Vagina (tissue), 2 donors: Measurements from ENCODE around the gene SRRM4. TPM values are rescaled to one million over a fixed set of nuclear protein-coding genes. Genes with fewer than 3 reads are reported as not detected.

Source experiments
- DNase-seq, 2 donors: peaks; one replicate each; pipeline ENCODE4 v3.0.0-alpha.2; 2017; ENCODE audit errors: extremely low spot score in 2 of 2
- H3K27ac ChIP-seq: fragments of 200-600 bp; sonication (generic); one replicate; pipeline ENCODE4 v1.5.1; 2019
- H3K27me3 ChIP-seq: fragments of 200-600 bp; sonication (generic); one replicate; pipeline ENCODE4 v1.5.1; 2019
- H3K36me3 ChIP-seq, 2 donors: fragments of 200-600 bp; sonication (generic); one replicate each; pipeline ENCODE4 v1.5.1; 2017 to 2019
- H3K4me1 ChIP-seq: fragments of 200-600 bp; sonication (generic); one replicate; pipeline ENCODE4 v1.5.1; 2019
- H3K4me3 ChIP-seq, 2 donors: fragments of 200-600 bp; sonication (generic); 1 replicate in 1 of 2; 2 replicates in 1 of 2; pipeline ENCODE4 v1.5.1; 2016 to 2019
- H3K9me3 ChIP-seq: fragments of 200-600 bp; sonication (generic); one replicate; pipeline ENCODE4 v1.5.1; 2019
- POLR2A ChIP-seq, 2 donors: fragments of 450-650 bp; IDR thresholded peaks; one replicate each; pipeline ENCODE4 v1.6.1; 2017; ENCODE audit warnings: antibody characterized with exemption in 2 of 2, mild to moderate bottlenecking in 2 of 2, moderate library complexity in 2 of 2
- POLR2AphosphoS5 ChIP-seq, 2 donors: sonication (generic); formaldehyde crosslinking; IDR thresholded peaks; one replicate each; pipeline ENCODE4 v1.9.0; 2017; ENCODE audit warnings: antibody characterized with exemption in 2 of 2, mild to moderate bottlenecking in 2 of 2, low read depth in 1 of 2; ENCODE audit not compliant: insufficient read depth in 1 of 2
- intact Hi-C: fragments of 100-400 bp; cut with DNase I; formaldehyde crosslinking; loops from one replicate; pipeline ENCODE4 v1.15.1; 2023
- total RNA-seq: library from RNA; depleted of rRNA; stranded (reverse); fragments of >200 nt; gene quantifications from one replicate; pipeline ENCODE4 v1.2.3, GENCODE V29; 2016
- TF ChIP-seq, protein P1 (sequence below), 3 experiments: fragments of 450-650 bp in 2 of 3; fragments of 200-600 bp in 1 of 3; sonication (generic) in 1 of 3; IDR thresholded peaks; one replicate each; pipeline ENCODE4 v1.5.1; 2017 to 2019; ENCODE audit warnings: antibody characterized with exemption in 3 of 3, mild to moderate bottlenecking in 2 of 3, moderate library complexity in 2 of 3

Gene SRRM4
- total RNA-seq, 1 donor from 2014 or later = under 0.01 TPM

- no peaks in the 10 kb centered on the region for H3K9me3 ChIP-seq
- no peaks in the 10 kb centered on the region for H3K4me1 ChIP-seq
- TF ChIP-seq POLR2A (IDR thresholded peaks at IDR 0.05) = no peak
- TF ChIP-seq, protein P1, sequence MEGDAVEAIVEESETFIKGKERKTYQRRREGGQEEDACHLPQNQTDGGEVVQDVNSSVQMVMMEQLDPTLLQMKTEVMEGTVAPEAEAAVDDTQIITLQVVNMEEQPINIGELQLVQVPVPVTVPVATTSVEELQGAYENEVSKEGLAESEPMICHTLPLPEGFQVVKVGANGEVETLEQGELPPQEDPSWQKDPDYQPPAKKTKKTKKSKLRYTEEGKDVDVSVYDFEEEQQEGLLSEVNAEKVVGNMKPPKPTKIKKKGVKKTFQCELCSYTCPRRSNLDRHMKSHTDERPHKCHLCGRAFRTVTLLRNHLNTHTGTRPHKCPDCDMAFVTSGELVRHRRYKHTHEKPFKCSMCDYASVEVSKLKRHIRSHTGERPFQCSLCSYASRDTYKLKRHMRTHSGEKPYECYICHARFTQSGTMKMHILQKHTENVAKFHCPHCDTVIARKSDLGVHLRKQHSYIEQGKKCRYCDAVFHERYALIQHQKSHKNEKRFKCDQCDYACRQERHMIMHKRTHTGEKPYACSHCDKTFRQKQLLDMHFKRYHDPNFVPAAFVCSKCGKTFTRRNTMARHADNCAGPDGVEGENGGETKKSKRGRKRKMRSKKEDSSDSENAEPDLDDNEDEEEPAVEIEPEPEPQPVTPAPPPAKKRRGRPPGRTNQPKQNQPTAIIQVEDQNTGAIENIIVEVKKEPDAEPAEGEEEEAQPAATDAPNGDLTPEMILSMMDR (IDR thresholded peaks at IDR 0.05) = no peak
- no peak for TF ChIP-seq POLR2AphosphoS5 (IDR thresholded peaks at IDR 0.05; ENCODE audit: insufficient read depth in 1 of 2, low read depth in 1 of 2)
- no peak overlapping the region for H3K27ac ChIP-seq
- H3K36me3 ChIP-seq = no peaks in the 10 kb centered on the region
- intact Hi-C loops = no loop called here
- no peaks in the 10 kb centered on the region for H3K27me3 ChIP-seq
- no peak overlapping the region for H3K4me3 ChIP-seq
- no peak for DNase-seq
Measured at GRCh38 chr12:119169150-119169549, 187.8 kb downstream of the SRRM4 start.

GRCh38 chr12:119171291-119171690, 189.9 kb downstream of the SRRM4 start:
- intact Hi-C loops = no loop called here
- H3K4me3 ChIP-seq = no peak overlapping the region
- H3K4me1 ChIP-seq = peaks cover 7% of the 10 kb centered on the region
- TF ChIP-seq, protein P1 (IDR thresholded peaks at IDR 0.05) = no peak
- TF ChIP-seq POLR2A (IDR thresholded peaks at IDR 0.05) = no peak
- TF ChIP-seq POLR2AphosphoS5 (IDR thresholded peaks at IDR 0.05; ENCODE audit: insufficient read depth in 1 of 2, low read depth in 1 of 2) = no peak
- no peak for DNase-seq
- no peaks in the 10 kb centered on the region for H3K9me3 ChIP-seq
- H3K36me3 ChIP-seq = no peaks in the 10 kb centered on the region
- H3K27ac ChIP-seq = no peak overlapping the region
- no peaks in the 10 kb centered on the region for H3K27me3 ChIP-seq

DNA sequence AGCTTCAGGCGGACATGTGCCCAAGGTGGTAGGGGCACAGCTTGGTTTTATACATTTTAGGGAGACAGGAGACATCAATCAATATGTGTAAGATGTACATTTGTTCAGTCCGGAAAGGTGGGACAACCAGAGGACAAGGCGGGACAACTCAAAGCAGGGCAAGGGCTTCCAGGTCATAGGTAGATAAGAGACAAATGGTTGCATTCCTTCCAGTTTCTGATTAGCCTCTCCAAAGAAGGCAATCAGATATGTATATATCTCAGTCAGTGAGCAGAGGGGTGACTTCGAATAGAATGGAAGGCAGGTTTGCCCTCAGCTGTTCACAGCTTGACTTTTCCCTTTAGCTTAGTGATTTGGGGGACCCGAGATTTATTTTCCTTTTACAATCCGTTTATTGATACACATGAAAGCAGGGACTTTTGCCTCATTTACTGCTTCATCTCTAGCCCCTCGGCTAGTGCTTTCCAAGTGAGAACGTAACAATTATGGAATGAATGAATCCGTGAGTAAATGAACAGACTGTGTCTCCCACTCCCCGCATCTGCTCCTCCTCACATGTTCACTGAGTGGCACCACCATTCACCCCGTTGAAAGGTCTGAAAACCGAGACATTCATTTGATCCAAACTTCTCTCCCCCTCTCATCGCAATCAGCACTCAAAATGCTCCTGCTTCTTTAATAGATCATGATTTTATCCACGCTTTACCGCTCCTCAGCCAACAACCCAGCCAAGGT, 190.5 kb downstream of the SRRM4 start:
- intact Hi-C loops = no loop called here
- TF ChIP-seq POLR2A (IDR thresholded peaks at IDR 0.05) (no peak), POLR2AphosphoS5 (IDR thresholded peaks at IDR 0.05; ENCODE audit: insufficient read depth in 1 of 2, low read depth in 1 of 2) (no peak)
- TF ChIP-seq, protein P1 (IDR thresholded peaks at IDR 0.05) = no peak
- Histone ChIP-seq H3K36me3 (no peaks in the 10 kb centered on the region), H3K4me1 (peaks cover 11% of the 10 kb centered on the region), H3K27me3 (no peaks in the 10 kb centered on the region), H3K27ac (no peak overlapping the region), H3K4me3 (no peak overlapping the region), H3K9me3 (no peaks in the 10 kb centered on the region)
- DNase-seq = no peak

DNA sequence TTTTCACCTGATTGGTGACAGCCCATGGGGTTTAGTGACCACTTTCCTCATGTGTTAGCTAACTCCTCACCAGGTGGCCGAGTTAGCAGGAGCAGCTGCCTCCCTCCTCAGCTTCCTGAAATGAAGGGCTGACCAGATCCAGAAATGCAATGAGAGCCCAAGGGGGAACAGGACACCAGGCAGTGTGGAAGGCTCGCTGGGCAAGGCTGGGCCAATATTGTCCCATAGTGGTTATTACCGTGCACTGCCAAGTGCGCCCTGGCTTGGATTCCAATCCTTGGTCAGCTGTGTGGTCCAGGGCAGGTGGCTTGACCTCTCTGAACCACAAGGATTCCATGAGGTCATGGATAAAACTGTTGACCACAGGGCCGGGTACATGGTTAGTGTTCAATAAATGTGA, 193.7 kb downstream of the SRRM4 start:
- Histone ChIP-seq H3K4me3 (no peak overlapping the region), H3K9me3 (no peaks in the 10 kb centered on the region), H3K4me1 (peaks cover 23% of the 10 kb centered on the region), H3K27me3 (no peaks in the 10 kb centered on the region), H3K27ac (peak overlapping the region; percentile 80), H3K36me3 (no peaks in the 10 kb centered on the region)
- intact Hi-C loops = no loop called here
- no peak for DNase-seq
- TF ChIP-seq, protein P1 (IDR thresholded peaks at IDR 0.05) = no peak
- TF ChIP-seq POLR2A (IDR thresholded peaks at IDR 0.05) (no peak), POLR2AphosphoS5 (IDR thresholded peaks at IDR 0.05; ENCODE audit: insufficient read depth in 1 of 2, low read depth in 1 of 2) (no peak)
